SK-MEL-5 (cell line): Measurements from ENCODE around the gene ADAM19. TPM values are rescaled to one million over a fixed set of nuclear protein-coding genes. Genes with fewer than 3 reads are reported as not detected.
A peak's percentile ranks its signal among the peaks of the same experiment; 100 is the strongest.

Experiments
- DNase-seq: peaks from one replicate; pipeline ENCODE4 v3.0.0-alpha.2; 2016; ENCODE audit warnings: low read depth, low spot score
- in situ Hi-C: cut with HindIII; loops from 2 replicates; pipeline ENCODE4 v1.10.0; 2016; ENCODE audit warnings: low sequenced_read_pairs, high pct_unique_total_duplicates, low pct_unique_long_range_greater_than_20kb
- total RNA-seq: library from RNA; depleted of rRNA; stranded (reverse); fragments of >200 nt; shearing (Covaris generic); gene quantifications from 2 replicates; pipeline ENCODE4 v1.2.3, GENCODE V29; 2014

ADAM19 gene
- total RNA-seq, 1 experiment from 2014 or later, result 1.4 TPM

DNA sequence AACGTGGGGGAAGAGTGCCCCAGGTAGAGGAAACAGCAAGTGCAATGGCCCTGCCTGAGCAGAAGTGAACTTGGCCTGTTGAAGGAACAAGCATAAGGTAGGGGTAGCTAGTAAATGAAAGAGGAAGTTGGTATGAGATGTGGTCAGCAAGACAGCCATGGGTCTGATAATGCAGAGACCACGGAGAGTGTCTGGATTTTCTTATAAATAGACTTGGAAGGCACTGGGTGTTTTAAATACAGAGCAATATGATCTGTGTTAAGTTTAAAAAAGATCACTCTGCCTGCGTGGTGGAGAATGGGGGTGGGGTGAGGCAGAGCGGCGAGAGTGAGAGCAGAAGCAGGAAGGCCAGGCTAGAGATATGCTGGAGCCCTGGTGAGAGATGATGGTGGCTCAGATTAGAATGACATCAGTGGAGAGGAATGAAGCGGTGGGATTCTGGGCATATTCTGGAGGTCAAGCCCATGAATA, 4.2 kb downstream of the ADAM19 start:
- in situ Hi-C loops, result no loop called here
- DNase-seq, result no peak

DNA sequence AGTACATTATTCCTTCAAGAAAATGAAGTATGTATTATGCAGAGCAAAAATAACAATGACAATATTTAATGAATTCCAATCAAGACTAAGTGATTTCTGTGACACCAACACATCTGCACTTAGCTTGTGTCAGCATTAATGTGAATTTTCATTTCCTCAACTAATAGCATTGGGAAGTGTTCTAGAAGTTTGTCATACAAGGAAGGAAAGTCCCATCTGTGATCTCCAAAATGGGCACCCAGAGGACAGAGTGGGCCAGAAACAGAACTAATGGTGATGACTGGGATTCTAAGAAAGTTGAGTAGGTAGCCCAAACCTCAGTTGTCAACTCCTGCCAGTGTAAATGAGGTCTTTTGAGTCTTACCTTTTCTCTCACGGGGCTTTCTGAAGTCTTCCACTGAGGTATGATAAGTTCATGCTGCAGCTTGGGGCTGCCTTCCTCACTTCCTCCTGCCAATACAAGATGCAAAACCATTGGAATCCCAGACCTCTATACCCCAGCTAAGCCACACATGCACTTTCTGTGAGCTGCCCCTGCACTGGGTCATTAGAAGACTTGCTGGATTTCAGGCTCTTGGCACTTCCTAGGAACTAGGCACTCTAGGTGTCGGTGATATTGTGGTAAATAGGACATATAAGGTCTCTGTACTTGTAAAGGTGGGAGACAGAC, 4.9 kb downstream of the ADAM19 start:
- in situ Hi-C loops, result no loop called here
- DNase-seq, result no peak

DNA sequence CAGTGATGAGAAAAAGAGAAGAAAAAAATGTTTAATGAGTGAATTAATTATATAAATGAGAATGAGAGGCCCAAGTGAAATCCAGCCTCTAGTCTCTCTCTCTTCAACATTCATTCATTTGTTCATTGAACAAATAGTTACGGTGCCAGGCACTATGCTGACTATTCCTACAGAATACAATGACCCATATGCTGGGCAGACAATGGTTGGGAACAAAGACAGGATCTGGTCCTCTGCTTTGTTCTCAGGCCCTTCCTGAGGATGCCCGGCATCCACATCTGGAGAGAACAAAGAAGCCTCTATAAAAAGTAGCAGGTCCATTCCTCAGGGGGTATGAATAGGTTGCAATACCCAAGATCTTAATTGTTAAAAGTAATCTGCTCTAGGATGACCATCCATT, 6.9 kb downstream of the ADAM19 start:
- in situ Hi-C loops, result no loop called here
- DNase-seq, result no peak

DNA sequence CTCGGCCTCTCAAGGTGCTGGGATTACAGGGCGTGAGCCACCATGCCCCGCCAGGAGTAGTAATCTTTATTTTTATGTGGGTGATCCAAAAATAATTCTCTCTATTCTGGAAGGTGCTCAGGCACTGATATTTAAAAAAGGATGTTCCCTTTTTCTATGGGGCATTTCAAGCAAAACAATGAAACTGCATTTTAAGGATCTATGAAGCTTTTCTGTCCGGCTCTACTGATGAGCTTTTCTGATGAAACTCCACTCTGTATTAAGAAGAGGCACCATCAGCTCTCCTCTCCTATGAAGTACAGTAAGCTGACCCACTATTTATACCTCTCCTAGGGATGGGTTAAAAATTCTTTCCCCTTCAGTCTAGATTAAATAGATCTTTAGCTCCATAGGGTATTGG, 7.4 kb downstream of the ADAM19 start:
- no peak for DNase-seq
- in situ Hi-C loops, result no loop called here

DNA sequence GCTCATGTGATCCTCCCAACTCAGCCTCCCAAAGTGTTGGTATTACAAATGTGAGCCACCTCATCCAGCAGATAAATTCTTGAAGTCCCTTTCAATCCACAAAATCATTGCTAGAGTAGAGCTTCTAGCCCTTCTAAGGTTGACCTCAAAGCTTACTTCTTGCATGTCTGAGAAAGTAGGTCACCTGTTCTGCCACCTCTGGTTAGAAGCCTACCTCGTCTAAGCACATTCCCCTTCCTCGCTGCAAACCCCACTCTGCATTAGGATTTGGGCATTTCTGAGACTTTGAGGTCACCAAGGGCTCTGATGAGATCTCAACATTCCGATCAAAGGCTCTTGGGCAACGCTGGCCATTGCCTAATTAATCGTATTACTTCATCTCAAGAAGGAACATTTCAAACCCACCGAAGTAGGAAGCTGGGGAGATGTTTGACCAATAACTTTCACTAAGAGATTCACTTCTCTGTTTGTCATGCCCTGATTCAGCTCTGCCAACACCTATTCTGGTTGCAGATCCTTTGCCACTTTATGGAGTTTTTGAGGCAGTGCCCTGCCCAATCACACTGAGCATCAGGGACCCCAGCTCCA, 8.6 kb downstream of the ADAM19 start:
- no peak for DNase-seq
- in situ Hi-C loops, result no loop called here

DNA sequence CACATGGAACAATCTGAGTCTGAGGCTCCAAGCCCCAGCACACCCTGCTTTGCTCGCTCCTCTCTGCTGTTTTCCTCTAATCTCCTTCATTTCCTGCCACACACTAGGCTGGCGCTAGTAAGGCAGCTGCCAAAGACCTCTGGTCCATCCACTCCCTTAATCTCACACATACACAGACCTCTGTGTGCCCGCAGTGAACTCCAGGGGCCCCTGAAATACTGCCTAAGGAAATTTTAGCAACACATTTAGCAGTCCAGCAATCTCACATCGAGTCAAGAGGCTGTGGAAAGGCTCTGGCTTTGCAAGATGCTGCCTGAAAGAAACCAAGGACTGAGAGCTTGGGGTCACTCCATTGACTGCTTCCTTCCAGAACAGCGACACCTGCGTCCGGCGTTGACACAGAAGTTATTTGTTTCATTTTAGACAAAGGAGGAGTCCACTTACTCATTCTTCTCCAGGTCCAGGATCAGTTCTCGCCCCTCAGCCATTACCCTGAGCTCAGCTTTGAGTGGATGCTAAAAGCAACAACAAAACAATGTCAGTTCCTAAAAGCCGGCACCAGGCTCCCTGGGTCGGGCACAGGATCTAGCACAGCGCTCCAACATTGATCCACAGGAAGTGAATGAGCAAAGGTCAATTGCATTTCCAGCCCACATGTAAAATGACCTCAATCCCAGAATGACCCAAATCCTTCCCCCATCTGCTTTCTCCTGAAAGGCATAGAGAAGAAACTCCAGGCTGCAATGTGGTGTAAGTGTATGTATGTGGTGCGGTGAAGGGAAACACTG, 11.5 kb downstream of the ADAM19 start:
- in situ Hi-C loops, result no loop called here
- DNase-seq, result no peak

GRCh38 chr5:157563373-157563928, 12.1 kb downstream of the ADAM19 start:
- in situ Hi-C loops, result no loop called here
- DNase-seq, result no peak

GRCh38 chr5:157562111-157562581, 13.4 kb downstream of the ADAM19 start:
- in situ Hi-C loops, result no loop called here
- no peak for DNase-seq

DNA sequence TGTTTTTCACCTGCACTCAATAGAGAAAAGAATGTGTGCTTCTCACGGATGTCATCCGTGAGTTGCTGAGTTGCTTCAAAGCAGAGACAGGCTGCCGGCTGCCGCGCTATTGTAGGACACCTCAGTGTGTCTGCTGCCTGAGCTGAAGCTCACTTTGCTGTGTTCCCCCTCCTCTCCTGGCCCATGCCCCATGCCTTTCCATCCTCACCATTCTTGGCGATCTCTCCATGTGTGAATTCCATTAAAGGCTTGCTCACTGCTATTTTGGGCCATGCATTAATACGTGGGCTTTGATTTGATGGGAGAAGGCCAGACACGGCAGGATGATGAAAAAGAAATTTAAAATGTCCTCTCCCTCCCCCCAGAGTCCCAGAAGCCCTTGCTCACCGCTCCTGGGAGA, 14.5 kb downstream of the ADAM19 start:
- in situ Hi-C loops, result no loop called here
- no peak for DNase-seq

DNA sequence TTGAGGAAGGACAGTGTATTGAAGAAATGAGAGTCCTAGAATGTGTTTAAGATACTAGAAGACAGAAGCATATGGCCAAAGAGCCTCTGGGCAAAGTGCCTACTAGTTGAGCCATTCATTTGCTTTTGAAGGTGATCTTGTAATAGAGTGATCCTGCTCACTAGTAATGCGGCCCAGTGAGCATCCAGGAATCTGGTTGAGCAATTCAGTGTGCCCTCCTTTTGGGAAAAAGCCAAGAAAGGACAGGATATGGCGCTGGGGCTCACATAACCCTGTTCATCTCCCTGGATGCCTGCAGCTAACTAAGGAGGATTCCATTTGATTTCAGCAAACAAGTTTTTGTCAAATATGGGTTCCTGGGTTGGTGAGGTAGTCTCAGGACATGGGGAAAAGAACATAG, 16.3 kb downstream of the ADAM19 start:
- DNase-seq, result no peak
- in situ Hi-C loops, result no loop called here

GRCh38 chr5:157558681-157559080, 16.9 kb downstream of the ADAM19 start:
- DNase-seq, result no peak
- in situ Hi-C loops, result no loop called here

GRCh38 chr5:157558041-157558595, 17.5 kb downstream of the ADAM19 start:
- DNase-seq, result no peak
- in situ Hi-C loops, result no loop called here

- peak; percentile 9 for DNase-seq
- in situ Hi-C loops, result no loop called here
These were observed 18.8 kb downstream of the ADAM19 start for GRCh38 chr5:157556615-157557418.

DNA sequence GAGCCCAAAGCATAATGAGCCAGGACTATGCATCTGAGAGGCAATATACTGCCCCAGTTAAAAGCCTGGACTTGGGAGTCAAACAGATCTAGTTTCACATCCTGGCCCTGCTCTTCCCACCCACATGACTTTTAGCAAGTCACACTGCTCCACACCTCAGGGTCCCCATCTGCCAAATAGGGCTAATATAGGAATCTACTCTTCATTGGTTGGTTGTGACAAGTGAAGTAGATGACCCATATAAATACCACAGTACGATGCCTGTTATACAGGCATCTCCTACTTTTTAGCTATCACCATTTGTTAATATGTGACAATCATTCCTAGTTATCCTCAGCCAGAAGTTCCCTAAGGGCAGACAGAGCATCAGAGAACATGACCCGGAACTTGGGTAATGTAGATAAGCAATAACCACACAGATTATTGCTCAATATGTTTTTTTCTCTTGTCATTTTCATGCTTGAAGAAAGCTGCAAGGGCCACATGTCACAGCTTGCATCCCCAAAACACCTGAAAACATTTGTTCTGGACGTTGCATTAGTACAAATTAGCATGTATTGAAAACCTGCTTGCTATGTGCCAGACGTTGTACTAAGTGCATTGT, 20.4 kb downstream of the ADAM19 start:
- peak; percentile 36 for DNase-seq
- in situ Hi-C loops, result no loop called here

- DNase-seq, result peak; percentile 82
- in situ Hi-C loops, result no loop called here
These were observed 21.2 kb downstream of the ADAM19 start for GRCh38 chr5:157554179-157555036.

DNA sequence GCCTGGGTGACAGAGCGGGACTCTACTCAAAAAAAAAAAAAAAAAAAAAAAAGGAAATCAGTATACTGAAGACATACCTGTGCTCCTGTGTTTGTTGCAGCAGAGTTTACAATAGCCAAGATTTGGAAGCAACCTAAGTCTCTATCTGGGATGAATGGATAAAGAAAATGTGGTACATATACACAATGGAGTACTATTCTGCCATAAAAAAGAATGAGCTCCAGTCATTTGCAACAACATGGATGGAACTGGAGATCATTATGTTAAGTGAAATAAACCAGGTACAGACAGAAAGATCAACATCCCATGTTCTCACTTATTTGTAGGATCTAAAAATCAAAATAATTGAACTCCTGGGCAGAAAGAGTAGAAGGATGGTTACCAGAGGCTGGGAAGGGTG, 22.9 kb downstream of the ADAM19 start:
- in situ Hi-C loops, result no loop called here

More for the DNA sequence above, 22.9 kb downstream of the ADAM19 start:
- DNase-seq, result no peak
